Hepatocyte (in vitro differentiated cells): Measurements from ENCODE around the gene HSPB7.

Source experiments
- CTCF ChIP-seq: fragments of 200-600 bp; sonication (generic); IDR thresholded peaks from 2 replicates; pipeline ENCODE4 v1.5.1; 2016; ENCODE audit warnings: antibody characterized with exemption, mild to moderate bottlenecking; ENCODE audit not compliant: poor library complexity
- EZH2 ChIP-seq: fragments of 200-600 bp; sonication (generic); IDR thresholded peaks from 2 replicates; pipeline ENCODE4 v1.6.1; 2016; ENCODE audit warnings: antibody characterized with exemption, mild to moderate bottlenecking, borderline replicate concordance

- TF ChIP-seq CTCF (no peak), EZH2 (no peak)
Observed at GRCh38 chr1:16043950-16044349, 26.1 kb upstream of the HSPB7 start.
